Keratinocyte (primary cell): ENCODE measurements around the gene MGMT. TPM values are rescaled to one million over a fixed set of nuclear protein-coding genes. Genes with fewer than 3 reads are reported as not detected.

Source experiments
- DNase-seq: peaks from one replicate; pipeline ENCODE4 v3.0.0-alpha.2; 2011; ENCODE audit warnings: low read depth, missing footprints, low spot score
- FAIRE-seq: peaks from 2 replicates; lab custom pipeline; 2011; peaks lifted over from hg19 to GRCh38; lab: Jason Lieb, UNC
- H2AFZ ChIP-seq: 2 replicates; pipeline ENCODE4 v1.6.0; 2012; ENCODE audit warnings: low read length, control low read depth, inconsistent platforms; ENCODE audit not compliant: control insufficient read depth
- H3K27ac ChIP-seq: 2 replicates; pipeline ENCODE4 v1.5.1; 2011; ENCODE audit warnings: low read length; ENCODE audit not compliant: control insufficient read depth, insufficient read depth
- H3K27me3 ChIP-seq: 3 replicates; pipeline ENCODE4 v1.6.0; 2011; ENCODE audit warnings: low read length; ENCODE audit not compliant: control insufficient read depth, insufficient read depth; ENCODE audit errors: extremely low read depth
- H3K36me3 ChIP-seq, 2 experiments: 2 replicates in 1 of 2; 3 replicates in 1 of 2; pipeline ENCODE4 v1.5.1; 2011; ENCODE audit warnings: low read length in 2 of 2, mild to moderate bottlenecking in 1 of 2; ENCODE audit not compliant: control insufficient read depth in 2 of 2, insufficient read depth in 2 of 2; ENCODE audit errors: extremely low read depth in 1 of 2
- H3K4me1 ChIP-seq: 3 replicates; pipeline ENCODE4 v1.5.1; 2011; ENCODE audit warnings: low read length; ENCODE audit not compliant: control insufficient read depth, insufficient read depth; ENCODE audit errors: extremely low read depth
- H3K4me2 ChIP-seq: 3 replicates; pipeline ENCODE4 v1.6.0; 2011; ENCODE audit warnings: low read depth, low read length; ENCODE audit not compliant: control insufficient read depth, insufficient read depth; ENCODE audit errors: extremely low read depth
- H3K4me3 ChIP-seq, 3 experiments: fragments of 200-600 bp in 1 of 3; sonication (generic) in 1 of 3; 2 replicates in 2 of 3; 3 replicates in 1 of 3; pipeline ENCODE4 v1.5.1; 2011 to 2016; ENCODE audit warnings: low read length in 3 of 3, mild to moderate bottlenecking in 3 of 3, control low read depth in 2 of 3, inconsistent platforms in 1 of 3, low read depth in 1 of 3, mixed read lengths in 1 of 3, mixed run types in 1 of 3, moderate library complexity in 1 of 3; ENCODE audit not compliant: control insufficient read depth in 2 of 3, insufficient read depth in 2 of 3; ENCODE audit errors: extremely low read depth in 1 of 3
- H3K79me2 ChIP-seq: 2 replicates; pipeline ENCODE4 v1.6.0; 2012; ENCODE audit warnings: low read length; ENCODE audit not compliant: control insufficient read depth, insufficient read depth
- H3K9ac ChIP-seq: 3 replicates; pipeline ENCODE4 v1.6.0; 2011; ENCODE audit warnings: low read length; ENCODE audit not compliant: control insufficient read depth, insufficient read depth; ENCODE audit errors: extremely low read depth
- H3K9me1 ChIP-seq: 3 replicates; pipeline ENCODE4 v1.6.0; 2011; ENCODE audit warnings: low read length; ENCODE audit not compliant: control insufficient read depth, insufficient read depth; ENCODE audit errors: extremely low read depth
- H3K9me3 ChIP-seq: 2 replicates; pipeline ENCODE4 v1.5.1; 2012; ENCODE audit warnings: low read depth, low read length; ENCODE audit not compliant: control insufficient read depth
- H4K20me1 ChIP-seq: 3 replicates; pipeline ENCODE4 v1.6.0; 2011; ENCODE audit warnings: low read length; ENCODE audit not compliant: control insufficient read depth, insufficient read depth; ENCODE audit errors: extremely low read depth
- EZH2 ChIP-seq: IDR thresholded peaks from one replicate; pipeline ENCODE4 v1.6.1; 2012; ENCODE audit warnings: inconsistent platforms, mild to moderate bottlenecking, low read length, moderate library complexity
- dilution Hi-C: fragments of 300-500 bp; cut with MboI; formaldehyde crosslinking; loops from one replicate; pipeline ENCODE4 v1.7.0; 2020; ENCODE audit warnings: low sequenced_read_pairs; ENCODE audit not compliant: extremely low pct_ligation_motif_present
- polyA plus RNA-seq, 5 experiments: library from polyadenylated mRNA; depleted of rRNA in 3 of 5; stranded (reverse) in 3 of 5; stranded (forward) in 1 of 5; unstranded in 1 of 5; fragments of >200 nt; gene quantifications; 1 replicate in 1 of 5; 2 replicates in 3 of 5; 3 replicates in 1 of 5; pipeline versions ENCODE4 v1.2.1 to v1.2.3, GENCODE V29; 2011 to 2012; ENCODE audit warnings: missing spikeins in 2 of 5, low read depth in 1 of 5, low replicate concordance in 1 of 5
- TF ChIP-seq, protein P1 (sequence below), 3 experiments: IDR thresholded peaks in 1 of 3; conservative IDR thresholded peaks in 1 of 3; optimal IDR thresholded peaks in 1 of 3; 2 replicates in 2 of 3; 3 replicates in 1 of 3; pipeline versions ENCODE3 to v1.5.1; 2011; ENCODE audit warnings: low read length in 3 of 3, mild to moderate bottlenecking in 3 of 3, moderate library complexity in 2 of 3, control low read depth in 1 of 3, inconsistent platforms in 1 of 3; ENCODE audit not compliant: insufficient read depth in 2 of 3; ENCODE audit errors: extremely low read depth in 1 of 3

Gene MGMT
- polyA plus RNA-seq, 1 donor (not counting 4 experiments of a cell fraction or from before 2014, with no cell fraction given), result 15.2 TPM

DNA sequence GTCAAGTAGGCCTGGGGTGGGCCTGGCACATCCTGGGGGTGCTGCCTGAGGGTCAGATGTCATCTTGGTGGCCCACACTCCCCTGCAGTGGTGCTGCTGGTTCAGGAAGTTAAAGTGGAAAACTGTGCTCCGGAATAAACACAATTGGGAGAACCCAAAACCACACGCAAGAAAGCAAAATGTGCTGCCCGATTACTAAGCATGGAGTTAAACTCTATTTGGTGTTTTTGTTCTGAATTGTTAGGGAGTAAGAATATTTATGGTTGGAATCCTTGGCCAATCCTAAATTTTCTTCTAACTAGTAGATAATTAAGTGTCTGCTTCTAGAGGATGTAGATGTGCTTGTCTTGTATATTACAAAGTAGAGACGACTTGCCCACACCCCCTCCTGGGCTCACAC, 131.4 kb downstream of the MGMT start:
- Histone ChIP-seq H3K27ac (no peak overlapping the region), H3K9ac (no peak overlapping the region), H3K4me2 (no peak overlapping the region), H2AFZ (no peak overlapping the region), H3K4me3 (no peak overlapping the region), H3K4me1 (no peaks in the 10 kb centered on the region), H3K36me3 (no peaks in the 10 kb centered on the region), H3K9me3 (no peaks in the 10 kb centered on the region), H3K27me3 (no peaks in the 10 kb centered on the region), H3K79me2 (no peaks in the 10 kb centered on the region), H3K9me1 (no peaks in the 10 kb centered on the region), H4K20me1 (no peaks in the 10 kb centered on the region)
- DNase-seq (no peak), FAIRE-seq (no peak)
- TF ChIP-seq EZH2, result no peak
- TF ChIP-seq, protein P1, sequence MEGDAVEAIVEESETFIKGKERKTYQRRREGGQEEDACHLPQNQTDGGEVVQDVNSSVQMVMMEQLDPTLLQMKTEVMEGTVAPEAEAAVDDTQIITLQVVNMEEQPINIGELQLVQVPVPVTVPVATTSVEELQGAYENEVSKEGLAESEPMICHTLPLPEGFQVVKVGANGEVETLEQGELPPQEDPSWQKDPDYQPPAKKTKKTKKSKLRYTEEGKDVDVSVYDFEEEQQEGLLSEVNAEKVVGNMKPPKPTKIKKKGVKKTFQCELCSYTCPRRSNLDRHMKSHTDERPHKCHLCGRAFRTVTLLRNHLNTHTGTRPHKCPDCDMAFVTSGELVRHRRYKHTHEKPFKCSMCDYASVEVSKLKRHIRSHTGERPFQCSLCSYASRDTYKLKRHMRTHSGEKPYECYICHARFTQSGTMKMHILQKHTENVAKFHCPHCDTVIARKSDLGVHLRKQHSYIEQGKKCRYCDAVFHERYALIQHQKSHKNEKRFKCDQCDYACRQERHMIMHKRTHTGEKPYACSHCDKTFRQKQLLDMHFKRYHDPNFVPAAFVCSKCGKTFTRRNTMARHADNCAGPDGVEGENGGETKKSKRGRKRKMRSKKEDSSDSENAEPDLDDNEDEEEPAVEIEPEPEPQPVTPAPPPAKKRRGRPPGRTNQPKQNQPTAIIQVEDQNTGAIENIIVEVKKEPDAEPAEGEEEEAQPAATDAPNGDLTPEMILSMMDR (optimal IDR thresholded peaks at IDR 0.05 in 1 of 3, IDR thresholded peaks at IDR 0.05 in 1 of 3, conservative IDR thresholded peaks at IDR 0.05 in 1 of 3; ENCODE audit: extremely low read depth in 1 of 3, insufficient read depth in 2 of 3, low read length in 3 of 3), result no peak
- dilution Hi-C loops, result no loop called here

DNA sequence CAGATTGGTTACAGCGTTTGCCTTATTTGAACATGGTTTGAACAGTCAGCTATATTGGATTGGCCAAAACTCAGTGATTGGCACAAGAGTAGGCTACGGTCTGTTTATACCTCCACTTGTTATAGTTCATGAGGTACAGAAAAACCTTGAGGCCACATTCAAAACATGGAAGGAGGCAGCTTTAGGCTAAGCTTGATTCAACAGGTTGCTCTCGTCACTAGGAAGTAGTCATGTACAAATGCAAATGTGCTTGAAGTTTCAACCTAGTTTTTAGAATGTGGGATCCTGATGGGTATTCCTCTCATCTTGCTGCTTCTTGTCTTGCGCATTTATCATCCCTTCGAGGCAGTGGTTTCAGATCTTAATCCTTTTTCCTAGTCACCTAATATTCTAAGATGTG, 132.1 kb downstream of the MGMT start:
- H3K9ac ChIP-seq, result no peak overlapping the region
- dilution Hi-C loops, result no loop called here
- H3K4me2 ChIP-seq, result no peak overlapping the region
- H3K9me3 ChIP-seq, result no peaks in the 10 kb centered on the region
- no peaks in the 10 kb centered on the region for H3K79me2 ChIP-seq
- H2AFZ ChIP-seq, result no peak overlapping the region
- no peak overlapping the region for H3K4me3 ChIP-seq
- no peak for DNase-seq
- no peaks in the 10 kb centered on the region for H3K27me3 ChIP-seq
- FAIRE-seq, result no peak
- no peaks in the 10 kb centered on the region for H3K4me1 ChIP-seq
- no peak overlapping the region for H3K27ac ChIP-seq
- no peak for TF ChIP-seq EZH2
- TF ChIP-seq, protein P1 (optimal IDR thresholded peaks at IDR 0.05 in 1 of 3, IDR thresholded peaks at IDR 0.05 in 1 of 3, conservative IDR thresholded peaks at IDR 0.05 in 1 of 3; ENCODE audit: extremely low read depth in 1 of 3, insufficient read depth in 2 of 3, low read length in 3 of 3), result no peak
- no peaks in the 10 kb centered on the region for H4K20me1 ChIP-seq
- no peaks in the 10 kb centered on the region for H3K36me3 ChIP-seq
- H3K9me1 ChIP-seq, result no peaks in the 10 kb centered on the region
